ENCODE measurements around the gene TMEM219.
"Not testable (repeated sequence)": the region's sequence is repeated elsewhere in the genome, so short reads cannot be mapped to it uniquely, and the experiment has no call there.

TMEM219 gene, protein sequence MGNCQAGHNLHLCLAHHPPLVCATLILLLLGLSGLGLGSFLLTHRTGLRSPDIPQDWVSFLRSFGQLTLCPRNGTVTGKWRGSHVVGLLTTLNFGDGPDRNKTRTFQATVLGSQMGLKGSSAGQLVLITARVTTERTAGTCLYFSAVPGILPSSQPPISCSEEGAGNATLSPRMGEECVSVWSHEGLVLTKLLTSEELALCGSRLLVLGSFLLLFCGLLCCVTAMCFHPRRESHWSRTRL

DNA sequence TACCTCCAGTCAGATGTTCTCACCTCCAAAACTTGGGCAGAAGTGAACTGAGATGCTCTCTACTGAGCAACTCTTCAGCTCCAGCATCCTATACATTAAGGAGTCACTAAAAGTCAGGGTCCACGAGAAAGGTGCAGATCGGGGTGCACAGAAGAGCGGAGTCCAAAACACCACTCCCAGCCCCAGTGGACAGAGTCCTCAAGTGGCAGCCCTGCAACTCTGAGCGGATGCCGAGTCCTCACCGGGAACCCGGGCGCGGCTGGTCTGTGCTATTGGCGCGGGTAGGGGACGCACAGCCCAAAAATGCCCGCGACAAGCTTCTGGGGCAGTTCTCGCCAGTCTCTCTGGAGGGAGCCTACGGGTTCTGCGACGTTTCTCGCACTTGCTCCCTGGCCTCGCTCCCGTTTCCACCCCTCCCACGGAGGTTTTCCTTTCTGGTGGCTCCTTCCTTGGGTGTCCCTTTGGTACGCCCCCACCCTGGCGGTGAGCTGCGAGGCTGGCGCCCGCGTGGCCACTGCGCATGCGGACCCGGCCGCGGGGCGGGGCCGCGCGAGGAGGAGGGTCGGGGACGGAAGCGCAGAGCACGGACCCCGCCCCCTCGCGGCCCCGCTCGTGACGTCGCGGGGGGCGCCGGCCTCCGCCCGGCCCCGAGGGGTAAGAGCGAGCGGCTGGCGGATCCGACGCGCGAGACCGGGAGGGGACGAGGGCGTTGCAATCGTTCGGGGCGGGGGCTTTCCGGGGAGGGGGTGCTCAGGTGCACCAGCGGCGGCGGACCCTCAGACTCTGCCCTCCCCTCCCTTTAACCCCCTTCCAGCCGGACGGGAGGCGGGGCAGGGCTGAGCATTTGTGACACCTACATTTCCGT lies at the start of gene TMEM219:
Gene TMEM219 (plus strand): TSS at position 601 of the 865 bp plus-strand sequence. CDS start 1,065 bp downstream, outside the sequence.
- peak; percentile 92 to 97 for DNase-seq

DNA sequence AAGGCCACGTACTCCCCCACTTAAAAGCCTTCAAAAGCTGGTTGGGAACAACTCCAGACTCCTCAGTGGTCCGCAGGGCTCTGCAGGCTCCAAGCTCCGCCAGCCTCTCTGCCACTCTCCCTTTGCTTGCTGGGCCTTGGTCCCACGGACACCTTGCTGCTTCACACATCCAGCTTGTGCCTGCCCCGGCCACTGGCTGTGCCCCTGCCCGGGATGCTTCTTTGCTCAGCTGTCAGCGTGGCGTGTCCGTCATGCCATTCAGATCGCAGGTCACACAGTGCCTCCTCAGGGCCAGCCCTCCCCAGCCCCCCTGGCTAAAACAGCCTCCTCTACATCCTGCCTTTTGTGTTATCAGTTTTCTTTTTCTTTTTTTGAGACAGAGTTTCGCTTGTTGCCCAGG lies 49.8 kb upstream of the TMEM219 start:
- DNase-seq = no peak

DNA sequence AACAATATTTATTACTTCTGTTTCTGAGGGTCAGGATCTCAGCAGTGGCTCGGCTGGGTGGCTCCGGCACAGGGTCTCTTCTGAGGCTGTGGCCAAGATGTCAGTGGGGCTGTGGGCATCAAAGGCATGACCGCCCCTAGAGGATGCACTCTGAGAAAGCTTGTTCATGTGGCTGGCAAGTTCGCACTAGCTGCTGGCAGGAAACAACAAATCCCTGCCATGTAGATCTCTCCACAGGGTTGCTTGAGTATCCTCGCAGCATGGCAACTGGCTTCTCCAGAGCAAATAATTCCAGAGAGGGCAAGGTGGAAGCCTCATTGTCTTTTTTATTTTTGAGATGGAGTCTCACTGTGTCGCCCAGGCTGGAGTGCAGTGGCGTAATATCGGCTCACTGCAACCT lies 48.4 kb upstream of the TMEM219 start:
- DNase-seq = no peak

DNA sequence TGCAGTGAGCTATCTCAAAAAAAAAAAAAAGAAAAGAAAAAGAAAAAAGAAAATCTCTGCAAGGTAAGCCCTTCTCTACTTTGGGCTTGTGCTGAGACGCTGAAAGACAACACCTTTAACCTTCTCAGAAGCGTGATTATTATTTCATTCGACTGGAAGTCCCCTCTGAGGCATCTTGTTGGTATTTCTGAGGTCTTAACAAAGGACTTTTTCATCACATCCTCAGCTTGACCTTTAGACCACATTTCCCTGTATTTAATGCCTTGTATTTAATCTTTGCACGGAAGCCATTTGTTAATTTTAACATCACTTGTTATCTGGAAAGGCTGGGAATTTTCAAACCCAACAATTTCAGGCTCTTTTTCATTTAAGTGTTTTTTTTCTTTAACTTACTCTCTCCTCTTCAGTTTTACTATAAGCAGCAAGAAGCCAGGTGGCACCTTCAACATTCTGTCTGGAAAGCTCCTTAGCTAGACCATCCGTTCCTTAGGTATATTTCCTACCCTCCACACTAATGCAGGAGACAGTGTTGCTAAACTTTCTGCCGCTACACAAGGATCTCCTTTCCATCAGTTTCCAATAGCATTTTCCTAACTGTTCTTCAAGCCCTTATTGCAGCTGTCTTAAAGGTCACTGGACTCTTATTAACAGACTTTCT lies 46.2 kb upstream of the TMEM219 start:
- no peak for DNase-seq

DNA sequence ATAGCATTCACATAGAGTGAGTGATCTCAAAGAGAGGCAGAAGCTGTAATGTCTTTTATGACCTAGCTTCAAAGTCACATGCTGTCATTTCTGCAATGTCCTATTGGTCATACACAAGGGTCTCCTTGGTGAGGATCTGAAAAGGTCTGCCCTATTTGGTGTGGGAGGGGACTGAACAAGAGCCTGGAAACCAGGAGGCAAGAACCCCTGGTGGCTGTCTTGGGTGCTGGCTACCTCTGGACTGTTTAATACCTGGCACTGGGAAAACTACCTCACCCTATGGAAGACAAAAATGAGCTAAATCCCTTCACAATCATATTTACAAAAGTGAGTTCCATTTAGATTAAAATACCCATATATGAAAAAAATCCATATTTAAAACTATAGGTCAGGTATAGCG lies 44.9 kb upstream of the TMEM219 start:
- no peak for DNase-seq

DNA sequence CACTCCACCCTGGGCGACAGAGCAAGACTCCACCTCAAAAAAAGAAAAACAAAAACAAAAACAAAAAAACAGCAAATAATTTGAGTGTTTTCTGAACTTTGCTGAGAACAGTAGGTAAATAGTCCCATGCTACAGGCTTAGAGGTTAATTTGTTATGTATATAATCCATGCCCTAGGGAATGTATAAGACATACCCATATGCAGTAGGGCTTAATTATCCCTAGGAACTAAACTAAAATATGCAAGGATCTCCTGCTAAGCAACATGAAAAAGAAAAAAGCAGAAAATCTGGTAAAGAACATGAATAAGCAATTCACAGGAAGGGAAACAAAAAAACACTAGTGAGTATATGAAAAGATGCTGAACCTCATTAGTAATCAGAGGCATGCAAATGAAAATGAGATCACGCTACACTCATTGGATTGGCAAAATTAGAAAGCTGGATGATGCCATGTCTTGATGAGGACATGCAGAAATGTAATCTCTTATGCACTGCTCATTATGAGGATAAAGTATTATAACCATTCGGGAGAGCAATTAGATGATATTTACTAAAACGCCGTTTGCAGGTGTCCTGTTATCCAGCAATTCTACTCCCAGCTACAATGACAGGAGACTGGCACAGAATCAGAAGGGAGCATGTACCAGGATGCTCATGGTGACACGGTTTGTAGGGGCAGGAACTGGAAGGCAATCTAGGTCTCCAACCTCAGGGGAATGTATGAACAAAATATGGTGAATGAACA lies 41.4 kb upstream of the TMEM219 start:
- DNase-seq = no peak

DNA sequence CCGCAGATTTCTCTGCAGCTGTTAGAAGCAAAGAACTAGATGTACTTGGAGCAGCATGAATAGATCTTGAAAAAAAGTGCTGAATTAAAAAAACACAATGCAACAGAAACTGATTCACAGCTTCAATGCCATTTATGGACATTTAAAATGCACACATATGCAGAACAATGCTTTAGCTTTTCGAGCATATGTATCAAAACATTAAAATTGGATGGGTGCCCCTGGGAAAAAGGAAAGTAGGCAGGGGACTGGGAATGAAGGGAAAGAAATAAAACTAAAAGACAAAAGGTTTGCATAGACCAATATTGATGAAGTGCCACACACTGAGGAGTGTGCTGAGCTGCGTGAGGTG lies 40.9 kb upstream of the TMEM219 start:
- no peak for DNase-seq

DNA sequence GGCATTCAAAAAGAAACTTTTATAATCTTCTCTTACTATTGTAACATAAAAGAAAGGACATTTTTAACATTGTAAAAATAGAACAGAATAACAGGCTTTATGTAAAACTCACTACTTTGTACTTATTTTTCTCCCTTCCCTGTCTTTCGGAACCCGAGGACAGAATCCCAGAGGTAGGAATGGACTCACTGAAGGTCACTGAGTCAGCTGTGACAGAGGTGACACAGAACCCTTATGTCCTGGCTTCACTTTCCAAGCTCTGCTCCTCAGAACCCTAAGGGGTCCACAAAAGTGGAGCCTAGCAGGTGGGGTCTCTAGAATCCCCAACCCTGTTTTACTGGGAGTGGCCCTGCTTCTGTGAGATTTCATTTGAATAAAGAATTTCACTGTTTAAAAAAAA lies 39.6 kb upstream of the TMEM219 start:
- DNase-seq = no peak

DNA sequence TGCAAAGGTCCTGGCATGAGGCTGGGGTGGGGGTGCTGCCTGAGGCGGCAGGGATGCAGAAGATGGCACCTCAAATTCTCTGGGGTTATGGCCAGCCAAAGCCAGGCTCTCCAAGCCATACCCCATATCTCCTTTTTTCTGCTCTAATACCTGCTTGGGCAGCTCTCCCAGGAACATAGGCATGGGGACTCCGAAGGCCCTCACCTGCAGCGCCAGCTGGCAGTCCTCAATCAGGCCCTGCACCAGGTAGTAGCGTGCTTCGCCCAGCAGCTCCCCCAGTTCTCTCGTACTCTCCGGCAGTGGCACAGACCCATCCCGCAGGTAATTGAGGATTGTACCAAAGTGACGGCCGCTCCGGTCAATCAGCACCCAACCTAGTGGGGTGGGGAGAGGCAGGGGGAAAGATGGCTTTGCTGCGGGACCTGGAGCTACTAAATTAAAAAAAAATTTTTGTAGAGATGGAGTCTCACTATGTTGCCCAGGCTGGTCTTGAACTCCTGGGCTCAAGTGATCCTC lies 38.8 kb upstream of the TMEM219 start:
- no peak for DNase-seq

DNA sequence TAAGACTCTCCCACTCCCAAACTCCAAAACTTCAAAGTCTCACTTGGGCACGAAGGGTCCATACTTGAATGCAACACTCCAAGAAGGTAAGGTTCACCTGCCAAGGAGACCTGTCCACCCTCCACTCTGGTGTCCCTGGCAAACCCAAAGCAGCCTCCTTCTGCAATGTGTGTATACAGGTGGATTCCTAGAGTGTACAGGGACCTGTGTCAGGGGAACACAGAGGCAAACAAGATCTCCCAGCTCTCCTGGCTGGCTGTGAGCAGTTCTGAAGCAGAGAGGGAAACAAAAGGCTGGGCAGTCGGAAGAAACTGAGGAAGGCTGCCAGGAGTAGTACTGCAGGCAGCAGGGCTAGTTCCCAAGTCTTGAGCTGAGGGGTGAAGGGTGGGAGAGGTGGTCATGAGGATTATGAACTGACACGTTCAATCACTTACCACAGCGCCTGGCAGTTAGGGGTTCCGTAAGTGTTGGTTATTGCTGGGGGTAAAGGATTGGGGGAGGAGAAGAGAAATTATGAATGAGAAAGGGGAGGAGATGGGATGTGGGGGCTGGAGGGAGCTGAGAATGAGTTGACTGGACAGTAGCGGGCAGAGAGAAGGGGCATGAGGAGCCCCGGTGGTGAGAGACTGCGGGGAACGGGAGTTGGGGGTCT lies 36.6 kb upstream of the TMEM219 start:
- DNase-seq = no peak

DNA sequence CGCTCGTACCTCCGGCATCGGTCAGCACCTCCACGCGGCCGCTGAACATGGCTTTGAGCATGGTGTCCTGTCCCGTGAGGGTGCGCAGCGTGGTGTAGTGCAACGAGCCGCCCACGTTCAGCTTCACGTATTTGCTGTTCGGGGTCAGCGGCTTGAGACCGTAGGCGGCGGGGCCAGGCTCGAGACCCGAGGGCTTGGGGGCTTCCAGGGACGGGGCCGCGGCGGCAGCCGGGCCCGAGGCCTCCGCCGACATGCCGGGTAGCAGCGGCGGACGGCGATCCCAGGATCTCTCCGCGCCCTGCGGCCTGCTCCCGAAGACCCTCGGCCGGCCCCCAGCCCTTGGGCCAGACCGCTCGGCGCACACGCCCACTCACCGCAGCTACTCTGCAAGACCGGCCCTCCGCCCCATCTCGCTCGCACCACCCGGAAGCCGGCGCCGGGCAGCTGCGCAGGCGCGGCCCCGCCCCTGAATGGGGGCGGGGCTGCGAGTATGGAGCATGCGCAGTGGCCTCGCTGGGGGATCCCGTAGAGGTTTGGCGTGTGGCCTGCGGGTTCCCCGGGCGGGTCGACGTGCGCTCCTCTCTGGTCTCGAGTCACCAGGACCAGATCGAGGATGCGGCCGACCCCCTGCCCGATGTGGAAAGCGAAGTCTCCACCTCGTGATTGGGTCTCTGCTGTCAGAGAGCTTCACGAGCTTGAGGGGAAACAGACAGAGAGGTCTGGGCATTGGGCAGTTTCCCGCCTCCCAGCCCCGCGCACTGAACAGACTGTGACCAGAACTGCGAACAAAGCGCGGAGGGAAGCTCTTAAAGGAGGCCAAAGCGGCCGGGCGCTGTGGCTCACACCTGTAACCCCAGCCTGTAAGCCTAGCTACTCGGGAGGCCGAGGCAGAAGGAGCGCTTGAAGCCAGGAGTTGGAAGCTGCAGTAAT lies 35.8 kb upstream of the TMEM219 start, which contains the start of gene KCTD13:
Gene KCTD13 (minus strand): TSS at position 446 of the 930 bp plus-strand sequence. CDS start 193 bp downstream, at position 253.
- DNase-seq = peak; percentile 89 to 94

DNA sequence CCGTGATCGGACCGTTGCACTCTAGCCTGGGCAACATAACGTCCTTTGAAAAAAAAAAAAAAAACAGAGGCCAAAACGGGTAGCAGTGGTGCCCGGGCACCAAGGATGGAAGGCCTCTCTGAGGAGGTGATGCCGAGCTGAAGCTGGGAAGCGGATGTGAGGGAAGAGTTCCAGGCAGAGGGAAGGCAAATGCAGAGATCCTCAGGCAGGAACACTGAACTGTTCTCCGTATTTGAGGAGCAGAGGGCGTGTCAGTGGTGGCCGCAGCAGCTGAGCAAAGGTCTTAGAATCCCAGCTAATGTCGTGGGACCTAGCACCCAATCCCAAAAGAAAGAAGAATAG lies 35.2 kb upstream of the TMEM219 start:
- no peak for DNase-seq

DNA sequence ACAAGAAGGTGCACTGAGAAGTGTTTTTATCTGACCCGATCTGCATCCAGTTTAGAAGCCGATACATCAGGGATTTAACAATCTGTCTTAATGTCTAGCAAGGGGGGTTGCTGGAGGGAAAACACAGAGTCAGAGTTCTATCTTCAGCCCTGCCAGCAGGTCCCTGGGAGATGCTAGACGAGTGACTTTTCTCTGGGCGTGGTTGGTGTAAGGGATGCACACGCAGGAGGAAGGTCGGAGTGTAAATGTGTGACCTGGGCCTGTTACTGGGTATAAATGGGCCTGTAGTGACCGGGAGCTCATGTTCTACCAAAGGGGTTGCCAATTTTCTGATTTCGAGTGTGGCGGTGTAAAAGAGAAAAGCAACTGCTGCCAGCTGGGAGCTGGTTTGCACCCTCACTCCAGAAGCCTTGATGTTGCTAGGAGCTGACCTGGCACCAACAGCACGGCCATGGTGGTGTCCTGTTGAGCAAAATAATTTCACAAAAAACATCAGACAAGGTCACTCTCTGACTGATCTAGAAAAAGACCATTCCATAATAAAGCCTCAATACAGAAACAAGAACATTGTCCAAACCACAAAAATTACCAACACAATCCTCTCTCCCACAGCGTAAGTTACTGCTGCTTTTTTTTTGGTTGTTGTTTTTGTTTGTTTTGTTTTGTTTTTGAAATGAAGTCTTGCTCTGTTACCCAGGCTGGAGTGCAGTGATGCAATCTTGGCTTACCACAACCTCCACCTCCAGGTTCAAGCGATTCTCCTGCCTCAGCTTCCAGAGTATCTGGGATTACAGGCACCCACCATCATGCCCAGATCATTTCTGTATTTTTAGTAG lies 34.6 kb upstream of the TMEM219 start:
- DNase-seq = no peak

DNA sequence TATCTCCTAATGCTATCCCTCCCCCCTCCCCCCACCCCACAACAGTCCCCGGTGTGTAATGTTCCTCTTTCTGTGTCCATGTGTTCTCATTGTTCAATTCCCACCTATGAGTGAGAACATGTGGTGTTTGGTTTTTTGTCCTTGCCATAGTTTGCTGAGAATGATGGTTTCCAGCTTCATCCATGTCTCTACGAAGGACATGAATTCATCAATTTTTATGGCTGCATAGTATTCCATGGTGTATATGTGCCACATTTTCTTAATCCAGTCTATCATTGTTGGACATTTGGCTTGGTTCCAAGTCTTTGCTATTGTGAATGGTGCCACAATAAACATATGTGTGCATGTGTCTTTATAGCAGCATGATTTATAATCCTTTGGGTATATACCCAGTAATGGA lies 30.1 kb upstream of the TMEM219 start:
- DNase-seq = not testable (repeated sequence)

DNA sequence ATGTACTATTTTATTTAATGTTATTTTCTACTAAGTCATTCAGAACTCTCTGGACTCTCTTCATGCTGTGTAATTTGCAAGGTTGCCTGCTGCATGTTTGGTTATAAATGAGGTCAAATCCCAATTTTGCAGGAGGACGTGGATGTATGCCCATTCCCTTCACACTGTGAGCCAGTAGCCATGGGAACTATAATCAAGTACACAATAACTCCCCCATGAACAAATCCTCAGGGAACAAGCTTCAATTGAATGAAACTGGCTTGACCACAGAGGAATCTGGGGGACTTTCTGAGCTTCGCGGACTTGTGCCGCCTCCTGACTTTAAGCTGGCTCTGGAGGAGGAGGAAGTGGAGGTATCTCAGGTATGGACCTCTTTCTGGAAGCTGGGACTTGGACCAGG lies 21.2 kb upstream of the TMEM219 start:
- no peak for DNase-seq

DNA sequence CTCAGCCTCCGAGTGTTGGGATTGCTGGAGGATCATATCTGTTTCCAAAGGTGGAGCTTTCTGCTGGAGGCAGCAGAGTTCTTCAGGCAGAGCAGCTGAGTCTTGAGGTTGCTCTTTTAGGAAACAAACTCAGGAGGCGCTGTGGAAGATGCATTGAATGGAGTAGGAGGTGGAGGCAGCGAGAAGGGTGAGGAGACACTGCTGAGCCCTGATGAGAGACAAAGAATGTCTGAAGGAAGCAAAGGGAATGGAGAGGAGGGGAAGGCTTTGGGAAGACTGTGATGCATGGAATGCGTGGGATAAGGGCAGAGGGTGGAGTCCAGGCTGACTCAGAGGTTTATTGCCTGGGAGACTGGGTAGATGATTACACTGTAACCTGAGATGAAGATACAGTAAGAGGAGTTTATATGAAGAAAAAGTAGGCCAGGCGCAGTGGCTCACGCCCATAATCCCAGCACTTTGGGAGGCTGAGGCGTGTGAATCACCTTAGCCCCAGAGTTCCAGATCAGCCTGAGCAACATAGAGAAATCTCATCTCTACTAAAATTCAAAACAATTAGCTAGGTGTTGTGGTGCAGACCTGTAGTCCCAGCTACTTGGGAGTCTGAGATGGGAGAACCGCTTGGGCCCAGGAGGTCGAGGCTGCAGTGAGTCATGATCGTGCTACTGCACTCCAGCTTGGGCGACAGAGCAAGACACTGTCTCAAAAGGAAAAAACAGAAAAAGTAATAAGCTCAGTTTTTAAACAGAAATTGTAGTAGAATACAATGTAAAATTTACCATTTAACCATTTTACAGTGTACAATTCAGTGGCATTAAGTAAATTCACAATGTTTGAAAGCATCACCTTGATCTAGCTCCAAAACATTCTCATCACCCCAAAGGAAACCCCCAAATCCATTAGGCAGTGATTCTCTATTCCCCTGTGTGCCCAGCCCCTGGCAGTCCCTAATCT lies 17.8 kb upstream of the TMEM219 start:
- DNase-seq = no peak

DNA sequence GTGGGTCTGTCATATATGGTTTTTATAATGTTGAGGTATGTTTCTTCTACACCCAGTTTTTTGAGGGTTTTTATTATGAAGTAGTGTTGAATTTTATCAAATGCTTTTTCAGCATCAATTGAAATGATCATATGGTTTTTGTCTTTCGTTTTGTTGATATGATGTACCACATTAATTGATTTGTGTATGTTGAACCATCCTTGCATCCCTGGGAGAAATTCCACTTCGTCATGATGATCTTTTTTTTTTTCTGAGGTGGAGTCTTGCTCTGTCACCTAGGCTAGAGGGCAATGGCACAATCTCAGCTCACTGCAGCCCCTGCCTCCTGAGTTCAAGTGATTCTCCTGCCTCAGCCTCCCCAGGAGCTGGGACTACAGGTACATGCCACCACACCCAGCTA lies 14.0 kb upstream of the TMEM219 start:
- no peak for DNase-seq

DNA sequence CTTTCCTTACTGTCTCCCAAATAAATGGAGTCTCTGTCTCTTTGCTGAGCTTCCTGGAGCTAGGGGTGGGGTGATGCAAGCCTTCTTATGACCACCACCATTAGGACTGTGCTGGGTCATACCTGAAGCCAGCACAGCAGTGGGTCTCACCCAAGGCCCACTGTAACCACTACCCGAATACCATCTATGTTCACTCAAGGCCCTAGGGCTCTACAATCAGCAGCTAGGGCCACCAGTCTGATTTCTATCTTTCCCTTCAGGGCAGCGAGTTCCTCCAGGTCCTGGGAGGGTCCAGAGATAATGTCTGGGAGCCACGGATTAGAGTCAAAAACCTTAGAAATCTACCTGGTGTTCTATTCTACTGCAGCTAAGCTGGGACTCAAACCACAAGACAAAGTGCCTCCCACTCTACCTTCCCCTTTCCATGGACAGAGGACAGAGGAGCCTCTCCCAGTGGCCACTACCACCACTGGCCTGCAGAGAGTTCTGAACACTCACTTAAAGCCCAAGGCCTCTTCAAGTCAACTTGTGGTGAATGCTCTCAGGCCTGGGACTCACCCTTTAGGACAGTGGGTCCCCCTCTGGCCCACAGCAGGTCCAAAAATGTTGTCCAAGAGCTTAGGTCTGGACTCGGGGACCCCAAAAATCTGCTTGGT lies 10.9 kb upstream of the TMEM219 start:
- no peak for DNase-seq

All from CD4-positive, alpha-beta T cell treated with Interferon alpha-2 for 1 hour (primary cell).